GM19240 (cell line): ENCODE results near the gene TTBK2.
"Not testable (repeated sequence)": the region's sequence is repeated elsewhere in the genome, so short reads cannot be mapped to it uniquely, and the experiment has no call there.

Experiments used
- DNase-seq: peaks from one replicate; pipeline ENCODE4 v3.0.0; 2011; ENCODE audit warnings: low spot score; ENCODE audit not compliant: insufficient read length

The TTBK2 gene

GRCh38 chr15:42764154-42764731 is 156.3 kb downstream of the TTBK2 start:
- DNase-seq: not testable (repeated sequence)

- DNase-seq: not testable (repeated sequence)
Observed at GRCh38 chr15:42761813-42762212, 158.8 kb downstream of the TTBK2 start.

GRCh38 chr15:42760759-42761158 is 159.8 kb downstream of the TTBK2 start:
- DNase-seq: no peak

GRCh38 chr15:42759093-42759492 is 161.5 kb downstream of the TTBK2 start:
- no peak for DNase-seq

- no peak for DNase-seq
Observed at GRCh38 chr15:42750306-42750705, 170.3 kb downstream of the TTBK2 start.

GRCh38 chr15:42749266-42749665 is 171.3 kb downstream of the TTBK2 start:
- DNase-seq: no peak

GRCh38 chr15:42744195-42744594 is 176.4 kb downstream of the TTBK2 start:
- no peak for DNase-seq

GRCh38 chr15:42742149-42742548 is 178.4 kb downstream of the TTBK2 start:
- DNase-seq: no peak

- no peak for DNase-seq
Observed at GRCh38 chr15:42741710-42742109, 178.9 kb downstream of the TTBK2 start.

DNA sequence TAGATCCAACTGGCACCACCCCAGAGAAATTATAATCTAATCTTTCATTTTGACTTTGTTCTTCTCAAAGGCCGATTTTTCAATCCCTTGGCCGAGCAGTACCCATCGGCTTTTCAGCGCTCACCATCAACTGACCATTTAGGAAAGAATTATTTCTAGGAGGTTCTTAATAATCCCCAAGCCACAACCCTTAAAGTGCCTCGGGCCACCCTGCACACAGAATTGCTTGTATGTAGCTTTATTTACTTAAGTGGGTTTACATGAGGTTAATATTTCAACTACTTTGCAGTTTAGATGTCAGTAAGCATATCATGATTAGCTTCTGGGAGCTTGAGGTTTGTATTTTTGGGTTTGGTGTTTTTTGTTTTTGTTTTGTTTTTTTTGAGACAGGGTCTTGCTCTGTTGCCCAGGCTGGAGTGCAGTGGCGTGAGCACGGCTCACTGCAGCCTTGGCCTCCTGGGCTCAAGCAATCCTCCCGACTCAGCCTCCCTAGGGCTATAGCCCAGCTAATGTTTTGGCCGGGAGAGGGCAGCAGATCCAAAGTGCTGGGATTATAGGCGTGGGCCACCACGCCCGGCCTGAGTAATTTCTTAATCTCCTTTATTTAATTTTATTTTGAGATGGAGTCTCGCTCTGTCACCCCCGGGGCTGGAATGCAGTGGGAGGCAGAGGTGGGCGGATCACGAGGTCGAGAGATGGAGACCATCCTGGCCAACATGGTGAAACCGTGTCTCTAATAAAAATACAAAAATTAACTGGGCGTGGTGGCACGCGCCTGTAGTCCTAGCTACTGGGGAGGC is 182.8 kb downstream of the TTBK2 start:
- no peak for DNase-seq

GRCh38 chr15:42736793-42737528 is 183.6 kb downstream of the TTBK2 start, which contains the start of gene CDAN1:
Gene CDAN1 (minus strand): TSS chr15:42737128. CDS start chr15:42737102, 26 bp downstream.
- peak; percentile 94 for DNase-seq

DNA sequence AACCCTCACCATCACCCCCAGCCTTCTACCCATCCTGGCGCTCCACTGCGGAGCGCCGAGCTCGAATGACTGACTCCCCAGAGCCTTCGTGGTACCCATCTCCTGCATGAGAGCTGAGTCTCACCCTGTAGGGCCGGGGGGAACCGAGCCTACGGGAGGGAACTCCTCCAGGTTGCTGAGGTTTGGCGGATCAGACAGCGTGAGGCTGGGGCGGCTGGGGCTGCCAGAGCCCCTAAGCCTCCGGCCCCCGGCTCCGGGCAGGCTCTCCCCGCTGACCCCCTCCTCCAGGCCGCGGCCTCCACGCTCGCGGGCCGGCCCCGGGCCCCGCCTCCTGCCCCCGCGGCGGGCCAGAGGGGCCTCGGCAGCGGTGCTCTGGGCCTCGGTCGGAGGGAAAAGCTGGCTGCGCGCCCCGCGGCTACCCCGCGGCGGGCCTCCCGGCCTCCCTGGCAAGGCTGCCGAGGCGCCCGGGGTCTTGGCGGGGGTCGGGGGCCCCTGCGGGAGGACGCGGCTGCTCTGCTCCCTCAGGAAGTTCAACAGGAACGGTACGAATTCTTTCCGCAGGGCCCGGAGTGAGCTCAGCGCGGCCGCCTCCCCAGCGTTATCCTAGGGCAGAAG is 184.3 kb downstream of the TTBK2 start:
- peak; percentile 34 for DNase-seq

GRCh38 chr15:42735382-42736165 is 185.0 kb downstream of the TTBK2 start:
- DNase-seq: no peak

GRCh38 chr15:42734076-42734672 is 186.4 kb downstream of the TTBK2 start:
- DNase-seq: no peak

GRCh38 chr15:42733027-42733426 is 187.6 kb downstream of the TTBK2 start:
- no peak for DNase-seq

GRCh38 chr15:42732095-42732827 is 188.3 kb downstream of the TTBK2 start:
- no peak for DNase-seq

DNA sequence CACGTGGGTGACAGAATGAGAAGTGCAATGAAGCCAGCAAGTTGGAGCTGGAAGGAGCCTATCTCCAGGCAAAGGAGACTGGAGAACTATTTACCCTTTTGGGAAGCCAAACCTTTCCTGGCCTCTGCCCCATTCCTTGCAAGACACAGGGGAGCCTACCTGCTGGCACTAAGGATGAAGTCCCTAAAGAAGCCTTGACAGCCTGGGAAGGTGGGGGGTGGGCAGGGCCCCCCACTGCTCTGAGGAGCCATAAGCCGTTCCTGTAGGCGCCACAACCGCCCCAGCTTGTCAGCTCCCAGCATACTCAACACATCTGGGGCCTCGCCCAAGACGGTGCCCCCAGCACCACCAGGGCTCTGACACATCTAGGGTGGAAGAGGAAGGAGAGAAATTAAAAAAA is 189.1 kb downstream of the TTBK2 start:
- no peak for DNase-seq

DNA sequence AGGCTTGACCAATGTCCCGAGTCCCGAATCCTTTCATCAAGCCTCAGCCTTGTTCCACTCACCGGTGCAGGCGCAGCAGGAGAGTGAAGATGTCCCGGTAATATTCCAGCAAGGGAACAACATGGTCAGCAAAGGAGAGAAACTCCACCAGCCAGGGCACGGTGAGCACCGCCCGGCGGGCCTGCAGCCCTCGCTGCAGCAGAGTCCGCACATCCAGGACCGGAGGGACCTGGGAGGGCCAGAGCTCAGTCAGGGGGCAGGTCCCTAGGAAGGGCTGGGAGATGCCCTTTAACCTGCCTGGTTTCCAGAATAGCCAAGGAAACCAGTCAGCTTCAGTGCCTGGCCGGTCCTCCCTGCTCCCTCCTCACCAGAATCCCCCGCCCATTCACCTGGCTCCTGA is 190.0 kb downstream of the TTBK2 start:
- DNase-seq: no peak

DNA sequence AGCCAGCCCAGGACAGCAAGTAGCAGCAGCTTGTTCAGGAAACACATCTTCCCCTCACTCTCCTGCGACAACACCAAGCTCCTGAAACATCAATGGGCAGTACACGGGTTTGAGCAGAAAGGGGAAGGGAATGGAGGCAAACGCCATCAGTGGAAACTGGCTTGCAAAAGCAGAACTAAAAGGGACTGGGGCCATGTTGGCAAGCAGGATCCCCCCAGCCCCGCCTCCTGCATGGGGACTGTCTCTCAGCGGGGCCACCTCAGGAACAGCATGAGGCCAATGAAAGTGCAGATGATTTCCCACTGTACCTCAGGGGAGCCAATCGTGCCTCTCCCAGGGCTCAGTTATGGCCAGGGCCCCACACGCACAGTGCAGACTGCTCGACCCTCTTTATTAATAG is 190.4 kb downstream of the TTBK2 start:
- DNase-seq: no peak

DNA sequence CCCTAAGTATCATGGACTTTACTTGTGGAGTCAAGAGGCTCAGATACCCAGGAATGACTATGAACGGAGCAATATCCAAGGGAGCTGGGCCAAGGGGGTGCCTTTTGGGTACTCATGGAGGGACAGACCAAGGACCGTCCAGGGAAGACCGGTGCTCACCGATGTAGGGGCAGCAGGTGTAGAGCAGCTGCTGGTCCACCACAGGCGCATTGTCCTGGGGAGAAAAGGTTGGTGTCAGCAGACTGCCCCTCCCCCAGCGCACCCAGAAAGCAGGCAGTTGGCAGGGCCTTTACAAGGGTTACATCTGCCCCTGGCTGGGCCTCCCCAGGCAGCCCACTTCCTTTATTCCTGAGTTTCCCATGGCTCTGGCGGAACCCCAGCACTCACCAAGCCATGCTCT is 191.2 kb downstream of the TTBK2 start:
- no peak for DNase-seq
